H9 (cell line): ENCODE results near the gene USH2A. TPM values are rescaled to one million over a fixed set of nuclear protein-coding genes. Genes with fewer than 3 reads are reported as not detected.

ENCODE experiments used
- DNase-seq: peaks from one replicate; pipeline ENCODE4 v3.0.0-alpha.2; 2017
- H2AFZ ChIP-seq: one replicate; pipeline ENCODE4 v1.6.1; 2013; ENCODE audit warnings: mild to moderate bottlenecking, low read length, control low read depth, moderate library complexity
- H2AK5ac ChIP-seq: 2 replicates; pipeline ENCODE4 v1.6.1; 2013; ENCODE audit warnings: low read length, control low read depth, mixed read lengths; ENCODE audit not compliant: insufficient read length
- H2BK120ac ChIP-seq: one replicate; pipeline ENCODE4 v1.6.1; 2013; ENCODE audit warnings: low read depth, mild to moderate bottlenecking, low read length, control low read depth, inconsistent platforms; ENCODE audit not compliant: poor library complexity, severe bottlenecking
- H2BK12ac ChIP-seq: 2 replicates; pipeline ENCODE4 v1.6.1; 2013; ENCODE audit warnings: low read length, control low read depth, mixed read lengths, low read depth; ENCODE audit not compliant: insufficient read length
- H2BK15ac ChIP-seq: 2 replicates; pipeline ENCODE4 v1.6.1; 2013; ENCODE audit warnings: low read depth, low read length, control low read depth
- H2BK20ac ChIP-seq: one replicate; pipeline ENCODE4 v1.6.1; 2013; ENCODE audit warnings: low read depth, mild to moderate bottlenecking, low read length, control low read depth, inconsistent platforms; ENCODE audit not compliant: poor library complexity, severe bottlenecking
- H2BK5ac ChIP-seq: 2 replicates; pipeline ENCODE4 v1.6.1; 2013; ENCODE audit warnings: low read length, control low read depth, mixed read lengths; ENCODE audit not compliant: insufficient read length
- H3K14ac ChIP-seq: 2 replicates; pipeline ENCODE4 v1.6.1; 2013; ENCODE audit warnings: low read length, control low read depth; ENCODE audit not compliant: insufficient read depth
- H3K18ac ChIP-seq: 2 replicates; pipeline ENCODE4 v1.6.1; 2013; ENCODE audit warnings: low read depth, mild to moderate bottlenecking, mixed read lengths, low read length, control low read depth; ENCODE audit not compliant: insufficient read length
- H3K23ac ChIP-seq: 2 replicates; pipeline ENCODE4 v1.6.1; 2013; ENCODE audit warnings: low read length, control low read depth, mixed read lengths, low read depth; ENCODE audit not compliant: insufficient read length
- H3K23me2 ChIP-seq: 2 replicates; pipeline ENCODE4 v1.6.1; 2013; ENCODE audit warnings: low read depth, mild to moderate bottlenecking, mixed read lengths, low read length, control low read depth; ENCODE audit not compliant: insufficient read length, poor library complexity, severe bottlenecking
- H3K27ac ChIP-seq: 2 replicates; pipeline ENCODE4 v1.5.1; 2013; ENCODE audit warnings: low read length, control low read depth, mixed read lengths, low read depth; ENCODE audit not compliant: insufficient read length
- H3K27me3 ChIP-seq: 2 replicates; pipeline ENCODE4 v1.6.1; 2013; ENCODE audit warnings: low read length, control low read depth, inconsistent platforms; ENCODE audit not compliant: insufficient read depth
- H3K4ac ChIP-seq: 2 replicates; pipeline ENCODE4 v1.6.1; 2013; ENCODE audit warnings: low read depth, mild to moderate bottlenecking, control low read depth, inconsistent platforms, low read length, moderate library complexity
- H3K4me1 ChIP-seq: 2 replicates; pipeline ENCODE4 v1.6.1; 2013; ENCODE audit warnings: low read length, control low read depth, inconsistent platforms; ENCODE audit not compliant: insufficient read depth
- H3K4me2 ChIP-seq: 2 replicates; pipeline ENCODE4 v1.6.1; 2013; ENCODE audit warnings: low read length, control low read depth, mixed read lengths; ENCODE audit not compliant: insufficient read length, insufficient read depth
- H3K56ac ChIP-seq: 2 replicates; pipeline ENCODE4 v1.6.1; 2013; ENCODE audit warnings: low read depth, mild to moderate bottlenecking, mixed read lengths, low read length, control low read depth; ENCODE audit not compliant: insufficient read length
- H3K79me1 ChIP-seq: 2 replicates; pipeline ENCODE4 v1.6.1; 2013; ENCODE audit warnings: low read depth, mild to moderate bottlenecking, moderate library complexity, low read length, control low read depth, inconsistent platforms; ENCODE audit not compliant: insufficient read depth, poor library complexity, severe bottlenecking
- H3K79me2 ChIP-seq: 2 replicates; pipeline ENCODE4 v1.6.1; 2013; ENCODE audit warnings: low read length, control low read depth, inconsistent platforms; ENCODE audit not compliant: insufficient read depth
- H3K9ac ChIP-seq: 2 replicates; pipeline ENCODE4 v1.6.1; 2013; ENCODE audit warnings: low read length, control low read depth, mixed read lengths; ENCODE audit not compliant: insufficient read length; ENCODE audit errors: extremely low read depth
- H3K9me3 ChIP-seq: one replicate; pipeline ENCODE4 v1.6.1; 2013; ENCODE audit warnings: low read depth, low read length, inconsistent platforms; ENCODE audit not compliant: control insufficient read depth
- H3T11ph ChIP-seq: one replicate; pipeline ENCODE4 v1.6.1; 2013; ENCODE audit warnings: mild to moderate bottlenecking, low read length, control low read depth, inconsistent platforms
- H4K20me1 ChIP-seq: one replicate; pipeline ENCODE4 v1.6.1; 2013; ENCODE audit not compliant: control insufficient read depth, insufficient read length, insufficient read depth
- H4K5ac ChIP-seq: 2 replicates; pipeline ENCODE4 v1.6.1; 2013; ENCODE audit warnings: low read depth, mild to moderate bottlenecking, mixed read lengths, low read length, control low read depth; ENCODE audit not compliant: insufficient read length
- H4K8ac ChIP-seq: replicated peaks from 2 replicates; pipeline ENCODE4 v1.6.1; 2013; ENCODE audit warnings: low read length, control low read depth, mixed read lengths, low read depth; ENCODE audit not compliant: insufficient read length
- H4K91ac ChIP-seq: 2 replicates; pipeline ENCODE4 v1.6.1; 2013; ENCODE audit warnings: low read depth, mild to moderate bottlenecking, moderate library complexity, mixed read lengths, low read length, control low read depth; ENCODE audit not compliant: insufficient read length
- H3K27ac Mint-ChIP-seq, 3 experiments: 2 replicates in 2 of 3; 3 replicates in 1 of 3; pipeline ENCODE4 v1.8.0; 2020 to 2021; ENCODE audit warnings: mixed read lengths in 3 of 3, mild to moderate bottlenecking in 1 of 3, moderate library complexity in 1 of 3
- H3K27me3 Mint-ChIP-seq: 2 replicates; pipeline ENCODE4 v1.8.0; 2021; ENCODE audit warnings: low read depth, mild to moderate bottlenecking, moderate library complexity, mixed read lengths
- H3K36me3 Mint-ChIP-seq, 3 experiments: 2 replicates in 2 of 3; 3 replicates in 1 of 3; pipeline ENCODE4 v1.8.0; 2020 to 2021; ENCODE audit warnings: low read depth in 3 of 3, mixed read lengths in 3 of 3; ENCODE audit not compliant: insufficient read depth in 1 of 3
- H3K4me1 Mint-ChIP-seq, 2 experiments: 2 replicates each; pipeline ENCODE4 v1.8.0; 2020; ENCODE audit warnings: mixed read lengths in 2 of 2
- H3K4me3 Mint-ChIP-seq, 2 experiments: 2 replicates in 1 of 2; 3 replicates in 1 of 2; pipeline ENCODE4 v1.8.0; 2020 to 2021; ENCODE audit warnings: mild to moderate bottlenecking in 2 of 2, mixed read lengths in 2 of 2, moderate library complexity in 1 of 2
- H3K9me3 Mint-ChIP-seq, 2 experiments: 2 replicates in 1 of 2; 3 replicates in 1 of 2; pipeline ENCODE4 v1.8.0; 2020; ENCODE audit warnings: mild to moderate bottlenecking in 2 of 2, mixed read lengths in 2 of 2, moderate library complexity in 1 of 2
- CTCF ChIP-seq: fragments of 200-600 bp; sonication (generic); conservative IDR thresholded peaks from 3 replicates; pipeline ENCODE4 v1.8.0; 2021; ENCODE audit warnings: antibody characterized with exemption, mild to moderate bottlenecking
- WGBS: extraction: QIAGEN DNeasy Blood & Tissue Kit; methylation state at CpG from one replicate; pipeline ENCODE4 v1.1.7; 2013; ENCODE audit warnings: missing lambda C conversion rate, low lambda C conversion rate, mixed read lengths; ENCODE audit not compliant: insufficient read length; ENCODE audit errors: extremely low coverage; 5-methylcytosine and 5-hydroxymethylcytosine counted together
- total RNA-seq: library from RNA; stranded (reverse); gene quantifications from 2 replicates; pipeline ENCODE4 v1.2.1, GENCODE V29; 2021

USH2A gene
- total RNA-seq, 1 experiment from 2014 or later, result 0.11 TPM

- Histone ChIP-seq H2BK5ac (no peak overlapping the region), H4K5ac (no peak overlapping the region), H3T11ph (no peak overlapping the region), H3K4me1 (peaks cover 2% of the 10 kb centered on the region), H3K23me2 (no peaks in the 10 kb centered on the region), H2BK12ac (no peak overlapping the region), H2BK120ac (no peak overlapping the region), H4K8ac (no peak overlapping the region), H3K79me2 (no peaks in the 10 kb centered on the region), H3K9me3 (no peaks in the 10 kb centered on the region), H3K4ac (no peak overlapping the region), H2BK20ac (no peak overlapping the region), H3K27me3 (no peaks in the 10 kb centered on the region), H3K4me2 (no peak overlapping the region), H3K14ac (no peak overlapping the region), H3K79me1 (no peaks in the 10 kb centered on the region), H3K18ac (no peak overlapping the region), H4K20me1 (no peaks in the 10 kb centered on the region), H3K56ac (no peak overlapping the region), H2AFZ (no peak overlapping the region), H2BK15ac (no peak overlapping the region), H3K9ac (no peak overlapping the region), H4K91ac (no peak overlapping the region), H3K23ac (no peak overlapping the region), H3K27ac (no peak overlapping the region), H2AK5ac (no peak overlapping the region)
- Mint-ChIP-seq H3K27me3 (no peaks in the 10 kb centered on the region; the same call in 1 of the 2 replicates), H3K9me3 (peaks cover 0 to 2% of the 10 kb centered on the region in 2 experiments; a peak in 1 of 5 replicates), H3K27ac (peak overlapping the region in 1 of 3 experiments; percentile 9; a peak in 1 of 7 replicates), H3K4me1 (peaks cover 23 to 24% of the 10 kb centered on the region in 2 experiments), H3K36me3 (no peaks in the 10 kb centered on the region), H3K4me3 (no peak overlapping the region)
- WGBS, result no CpG with 5 or more reads among the region's 4 CpGs
- no peak for TF ChIP-seq CTCF
- DNase-seq, result no peak
These were observed 758.0 kb downstream of the USH2A start for GRCh38 chr1:215665215-215665614.
